NCI-H2196 (cell line): Measurements from ENCODE around the gene TBC1D19.
A peak's percentile ranks its signal among the peaks of the same experiment; 100 is the strongest.
"Not testable (repeated sequence)": the region's sequence is repeated elsewhere in the genome, so short reads cannot be mapped to it uniquely, and the experiment has no call there.

Experiments
- DNase-seq: peaks from one replicate; lab custom pipeline; 2025; ENCODE audit not compliant: unreplicated experiment; lab: John Stamatoyannopoulos, UW

TBC1D19 gene, protein sequence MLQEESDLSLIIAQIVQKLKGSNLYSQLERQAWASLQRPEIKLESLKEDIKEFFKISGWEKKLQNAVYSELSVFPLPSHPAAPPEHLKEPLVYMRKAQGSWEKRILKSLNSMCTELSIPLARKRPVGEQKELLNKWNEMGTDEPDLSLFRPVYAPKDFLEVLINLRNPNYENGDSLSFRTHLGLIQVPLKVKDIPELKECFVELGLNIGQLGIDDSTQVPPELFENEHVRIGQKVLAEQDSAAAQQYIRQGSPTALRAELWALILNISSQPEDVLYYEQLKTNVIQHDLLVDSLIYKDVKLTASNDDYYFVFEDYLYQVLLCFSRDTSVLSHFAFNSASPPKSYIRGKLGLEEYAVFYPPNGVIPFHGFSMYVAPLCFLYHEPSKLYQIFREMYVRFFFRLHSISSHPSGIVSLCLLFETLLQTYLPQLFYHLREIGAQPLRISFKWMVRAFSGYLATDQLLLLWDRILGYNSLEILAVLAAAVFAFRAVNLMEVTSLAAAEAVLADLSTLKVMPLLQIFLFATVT

DNA sequence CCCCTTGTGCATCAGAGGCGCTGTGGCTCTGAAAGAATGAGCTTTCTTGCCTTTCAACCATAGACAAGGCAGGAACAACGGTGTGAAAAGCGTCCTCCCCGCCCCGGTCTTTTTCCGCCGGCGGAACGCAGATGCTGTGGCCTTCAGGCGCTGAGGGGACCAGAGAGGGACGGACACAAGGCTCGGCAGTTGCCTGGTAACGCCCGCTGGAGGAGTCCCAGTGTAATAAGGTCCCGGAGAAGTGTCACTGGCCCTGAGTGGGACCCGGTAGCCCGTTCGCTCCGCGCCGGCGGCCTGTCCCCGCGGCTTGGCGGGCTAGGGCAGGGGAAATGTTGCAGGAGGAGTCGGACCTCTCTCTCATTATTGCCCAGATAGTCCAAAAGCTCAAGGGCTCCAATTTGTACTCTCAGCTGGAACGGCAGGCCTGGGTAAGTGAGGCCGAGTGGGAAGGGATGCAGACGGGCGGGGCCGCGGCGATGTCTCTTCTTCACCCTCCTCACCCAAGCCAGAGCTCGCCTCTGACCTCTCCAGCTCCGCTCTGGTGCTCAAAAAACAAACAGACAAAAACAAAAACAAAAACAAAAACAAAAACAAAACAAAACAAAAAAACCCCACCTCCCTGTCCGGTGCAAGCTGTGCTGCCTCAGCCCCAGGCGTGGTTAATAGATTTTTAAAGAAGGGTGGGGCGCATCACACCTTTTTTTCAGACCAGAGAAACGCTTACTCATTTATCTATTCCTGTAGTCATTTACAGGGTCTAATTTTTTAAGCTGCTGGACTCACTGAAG is at the start of gene TBC1D19:
TSS of gene TBC1D19 (plus strand) at position 220 of the 788 bp plus-strand sequence. CDS start at position 330, 110 bp downstream.
- peak; percentile 88 for DNase-seq

DNA sequence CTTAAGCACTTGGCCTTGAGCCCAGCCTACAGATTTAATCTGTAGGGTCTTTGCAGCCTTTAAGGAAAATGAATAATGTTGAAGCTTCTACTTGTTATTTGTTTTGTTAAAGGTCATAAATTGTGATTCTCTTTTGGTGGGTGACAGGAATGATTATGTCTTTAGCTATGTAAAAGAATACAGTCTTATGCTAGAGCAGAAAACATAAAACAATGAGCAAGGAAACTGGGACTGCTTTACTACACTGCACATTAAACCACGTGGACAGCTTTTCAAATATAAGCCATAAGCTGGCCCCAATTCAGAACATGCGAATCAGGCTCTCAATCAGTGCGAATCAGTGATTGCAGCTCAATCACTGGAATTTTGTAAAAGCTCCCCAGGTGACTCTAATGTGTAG is 40.9 kb upstream of the TBC1D19 start:
- no peak for DNase-seq

DNA sequence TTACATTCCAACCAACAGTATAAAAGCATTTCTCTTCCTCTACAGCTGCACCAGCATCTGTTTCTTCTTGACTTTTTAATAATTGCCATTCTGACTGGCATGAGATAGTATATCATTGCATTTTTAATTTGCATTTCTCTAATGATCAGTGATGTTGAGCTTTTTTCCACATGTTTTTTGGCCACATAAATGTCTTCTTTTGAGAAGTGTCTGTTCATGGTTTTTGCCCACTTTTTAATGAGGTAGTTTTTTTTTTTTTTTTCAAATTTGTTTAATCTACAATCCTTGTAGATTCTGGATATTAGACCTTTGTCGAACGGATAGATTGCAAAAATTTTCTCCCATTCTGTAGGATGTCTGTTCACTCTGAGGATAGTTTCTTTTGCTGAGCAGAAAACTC is 39.5 kb upstream of the TBC1D19 start:
- DNase-seq, result no peak

DNA sequence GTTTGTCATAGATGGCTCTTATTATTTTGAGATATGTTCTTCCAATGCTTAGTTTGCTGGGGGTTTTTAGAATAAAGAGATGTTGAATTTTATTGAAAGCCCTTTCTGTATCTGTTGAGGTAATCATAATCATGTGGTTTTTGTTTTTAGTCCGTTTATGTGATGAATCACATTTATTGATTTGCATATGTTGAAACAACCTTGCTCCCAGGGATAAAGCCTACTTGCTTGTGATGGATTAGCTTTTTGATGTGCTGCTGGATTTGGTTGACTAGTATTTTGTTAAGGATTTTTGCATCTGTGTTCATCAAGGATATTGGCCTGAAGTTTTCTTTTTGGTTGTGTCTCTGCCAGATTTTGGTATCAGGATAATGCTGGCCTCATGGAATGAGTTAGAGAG is 35.5 kb upstream of the TBC1D19 start:
- DNase-seq, result not testable (repeated sequence)

DNA sequence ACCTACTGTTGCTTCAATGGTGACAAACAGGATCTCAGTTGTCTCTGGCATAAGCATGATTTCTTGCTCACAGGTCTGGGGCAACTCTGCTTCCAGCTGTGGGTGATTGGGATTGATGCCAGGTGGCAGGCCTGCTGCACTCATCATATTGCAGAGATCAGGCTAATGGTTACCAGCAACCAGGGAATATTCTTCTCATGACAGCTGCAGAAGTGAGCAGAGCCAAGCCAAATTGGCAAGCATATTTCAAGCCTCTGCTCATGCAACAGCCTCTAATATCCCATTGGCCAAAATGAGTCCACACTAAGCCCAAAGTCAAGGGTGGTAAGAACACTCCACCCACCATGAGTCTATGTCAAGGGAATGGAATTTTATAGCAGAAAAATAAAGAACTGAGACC is 26.7 kb upstream of the TBC1D19 start:
- peak; percentile 35 for DNase-seq

DNA sequence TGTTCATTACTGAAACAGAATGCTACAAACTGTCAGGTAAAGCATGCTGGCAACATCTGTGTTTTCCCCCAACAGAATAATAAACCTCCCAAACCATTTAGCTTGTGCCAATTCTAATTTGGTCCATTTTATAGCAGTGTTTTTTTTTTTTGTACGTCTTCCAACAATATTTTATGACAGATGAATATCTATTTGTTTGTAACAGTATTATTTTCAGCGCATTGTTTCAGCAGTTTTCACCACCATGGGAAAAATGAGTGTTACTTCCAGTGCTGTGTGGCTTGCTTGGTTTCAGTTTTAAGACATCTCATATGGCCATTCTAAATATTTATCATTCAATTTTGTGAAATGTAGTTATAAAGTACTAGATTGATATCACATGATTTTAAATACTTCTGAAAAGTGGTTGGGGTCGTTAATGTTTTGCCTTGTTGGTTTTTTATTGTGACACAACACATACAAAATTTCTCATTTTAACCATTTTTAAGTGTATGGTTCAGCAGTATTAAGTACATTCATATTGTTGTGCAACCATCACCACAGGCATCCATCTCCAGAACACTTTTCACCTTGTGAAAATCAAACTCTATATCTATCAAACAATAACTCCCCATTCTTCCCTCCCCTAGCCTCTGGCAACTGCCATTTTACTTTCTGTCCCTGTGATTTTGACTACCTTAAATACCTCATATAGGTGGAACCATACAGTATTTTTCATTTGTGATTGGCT is 25.6 kb upstream of the TBC1D19 start:
- no peak for DNase-seq

DNA sequence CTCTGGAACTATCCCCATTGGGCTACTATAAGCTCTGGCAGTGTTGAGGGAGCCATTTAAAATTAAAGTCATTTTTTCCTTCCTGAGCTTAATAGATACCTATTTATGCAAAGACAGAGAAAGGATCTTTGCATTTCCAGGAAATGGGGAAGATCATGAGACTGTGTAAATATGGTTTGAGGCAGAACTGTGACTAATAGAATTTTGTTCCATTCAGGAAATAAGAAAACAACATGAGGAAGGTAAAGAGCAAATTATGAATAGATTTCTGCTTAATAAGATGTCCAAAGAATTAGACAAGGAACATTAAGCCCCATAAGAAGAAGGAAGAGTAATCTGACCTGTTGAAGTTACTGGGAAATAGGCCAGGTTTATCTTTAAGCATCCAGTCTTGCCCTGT is 17.8 kb upstream of the TBC1D19 start:
- DNase-seq, result no peak

DNA sequence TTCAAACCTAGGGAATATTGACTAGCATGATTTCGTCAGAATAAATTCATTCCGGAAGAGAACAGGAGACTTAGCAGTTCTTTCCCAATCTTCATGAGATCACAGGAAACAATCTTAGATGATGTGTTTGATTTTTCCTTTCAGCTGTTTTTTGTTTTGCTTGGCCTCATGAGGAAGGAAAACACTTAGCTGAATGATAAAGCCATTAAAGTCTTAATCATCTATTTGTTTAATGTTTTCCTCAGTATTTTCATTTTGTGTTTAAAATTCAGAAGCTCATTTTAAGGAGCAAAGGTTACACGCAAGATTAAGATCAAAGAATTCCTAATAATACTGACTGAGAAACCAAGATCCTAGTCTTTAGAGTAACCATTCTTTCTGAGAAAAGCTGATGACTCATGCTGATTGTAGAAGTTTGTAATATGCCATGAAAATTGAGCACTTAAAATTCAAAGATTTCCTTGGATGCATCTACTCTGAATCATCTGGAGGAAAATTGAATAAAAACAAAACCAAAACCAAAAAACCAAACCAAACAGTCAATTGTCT is 15.4 kb upstream of the TBC1D19 start:
- DNase-seq, result no peak

- DNase-seq, result no peak
These were observed 13.3 kb upstream of the TBC1D19 start for GRCh38 chr4:26570596-26570995.

GRCh38 chr4:26573389-26573794 is 10.5 kb upstream of the TBC1D19 start:
- peak; percentile 24 for DNase-seq

DNA sequence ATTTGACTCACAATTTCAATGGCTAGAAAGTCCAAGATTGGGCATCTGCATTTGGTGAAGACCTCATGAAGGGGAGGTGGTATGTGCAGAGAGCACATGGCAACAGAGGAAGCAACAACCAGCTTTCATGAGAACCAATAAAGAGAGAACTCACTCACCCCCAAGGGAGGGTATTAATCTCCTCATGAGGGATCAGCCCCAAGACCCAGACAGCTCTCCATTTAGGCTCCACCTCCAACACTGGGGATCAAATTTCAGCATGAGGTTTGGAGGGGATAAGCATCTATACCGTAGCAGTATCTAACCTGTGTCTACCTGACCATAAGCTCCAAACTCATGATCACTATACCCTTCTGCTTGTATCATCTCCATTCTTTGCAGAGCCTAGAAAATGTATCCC is 9.3 kb upstream of the TBC1D19 start:
- DNase-seq, result no peak

GRCh38 chr4:26576231-26576739 is 7.6 kb upstream of the TBC1D19 start:
- no peak for DNase-seq

DNA sequence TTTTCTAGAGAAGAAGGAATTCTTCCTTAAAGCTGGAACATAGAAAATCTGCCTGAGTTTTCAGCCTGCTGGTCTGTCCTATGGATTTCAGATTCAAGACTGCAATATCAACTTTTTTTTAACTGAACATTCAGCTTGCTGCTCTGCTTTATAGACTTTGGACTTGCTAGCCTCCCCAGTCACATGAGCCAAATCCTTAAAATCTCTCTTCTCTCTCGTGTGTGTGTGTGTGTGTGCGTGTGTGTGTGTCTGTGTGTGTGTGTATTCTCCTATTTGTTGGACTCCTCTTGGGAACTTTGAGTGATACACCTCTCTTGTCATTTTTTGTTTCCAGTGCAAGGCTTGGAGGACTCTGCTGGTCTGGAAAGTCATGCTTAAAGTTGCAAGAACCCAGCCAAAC is 6.8 kb upstream of the TBC1D19 start:
- DNase-seq, result no peak

DNA sequence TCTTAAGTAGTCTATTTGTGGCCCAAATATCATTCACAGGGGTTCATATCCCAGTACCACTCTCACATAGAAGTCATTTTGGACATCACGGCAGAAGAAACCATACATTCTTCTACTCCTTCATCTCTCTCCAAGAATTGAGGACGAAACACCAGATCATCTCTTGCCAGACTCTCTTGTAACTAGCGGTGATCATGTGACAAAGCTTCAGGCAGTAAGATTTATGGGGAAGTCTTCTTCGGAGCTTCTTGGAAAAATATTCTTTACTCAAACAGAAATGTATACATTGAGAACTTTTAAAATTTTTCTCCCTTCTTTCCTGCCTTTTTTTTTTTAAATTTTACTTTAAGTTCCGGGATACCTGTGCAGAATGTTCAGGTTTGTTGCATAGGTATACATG is 4.7 kb upstream of the TBC1D19 start:
- DNase-seq, result no peak

DNA sequence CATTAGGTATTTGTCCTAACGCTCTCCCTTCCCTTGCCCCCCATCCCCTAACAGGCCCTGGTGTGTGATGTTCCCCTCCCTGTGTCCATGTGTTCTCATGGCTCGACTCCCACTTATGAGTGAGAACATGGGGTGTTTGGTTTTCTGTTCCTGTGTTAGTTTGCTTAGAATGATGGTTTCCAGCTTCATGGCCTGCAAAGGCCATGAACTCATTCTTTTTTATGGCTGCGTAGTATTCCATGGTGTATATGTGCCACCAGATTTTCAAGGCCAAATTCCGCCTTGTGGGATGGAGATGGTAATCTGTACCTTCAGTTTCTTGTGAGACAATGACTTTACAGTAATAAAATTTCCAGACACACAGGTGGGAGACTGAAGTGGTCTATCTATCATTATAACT is 2.5 kb upstream of the TBC1D19 start:
- not testable (repeated sequence) for DNase-seq

- DNase-seq, result no peak
These were observed 383 bp upstream of the TBC1D19 start for GRCh38 chr4:26583538-26583864.

- DNase-seq, result no peak
These were observed 841 bp downstream of the TBC1D19 start for GRCh38 chr4:26584725-26585124.

DNA sequence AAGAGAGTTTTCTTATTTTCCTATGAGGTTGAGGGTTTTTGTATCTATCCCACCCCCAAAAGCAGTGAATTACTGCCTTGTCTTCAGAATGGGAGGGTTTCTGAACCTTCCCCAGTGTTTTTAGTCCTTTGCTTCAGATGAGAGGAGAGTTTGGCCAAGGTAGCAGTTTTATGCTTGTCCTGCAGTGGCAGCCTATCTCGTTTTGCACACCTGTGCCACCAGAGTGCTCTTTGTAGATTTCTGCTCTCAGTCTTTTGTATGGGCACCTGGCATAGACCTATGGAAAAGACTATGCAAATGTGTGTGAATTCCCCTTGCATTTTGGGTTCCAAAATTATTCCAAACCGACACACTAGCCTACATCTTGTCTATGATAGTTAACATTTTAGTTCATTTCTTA is 5.8 kb downstream of the TBC1D19 start:
- DNase-seq, result no peak

DNA sequence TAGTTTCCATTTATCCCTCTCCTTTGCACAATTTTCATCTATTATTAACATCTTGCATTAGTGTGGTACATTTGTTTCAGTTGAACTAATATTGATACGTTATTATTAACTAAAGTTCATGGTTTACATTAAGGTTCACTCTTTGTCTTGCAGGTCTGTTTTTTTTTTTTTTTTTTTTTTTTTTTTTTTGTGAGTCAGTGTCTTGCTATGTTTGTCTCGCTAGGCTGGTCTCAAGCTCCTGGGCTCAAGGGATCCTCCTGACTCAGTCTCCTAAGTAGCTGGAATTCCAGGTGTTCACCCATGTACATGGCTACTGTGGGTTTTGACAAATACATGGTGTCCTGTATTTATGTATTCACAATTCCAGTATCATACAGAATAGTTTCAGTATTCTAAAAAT is 6.8 kb downstream of the TBC1D19 start:
- no peak for DNase-seq

DNA sequence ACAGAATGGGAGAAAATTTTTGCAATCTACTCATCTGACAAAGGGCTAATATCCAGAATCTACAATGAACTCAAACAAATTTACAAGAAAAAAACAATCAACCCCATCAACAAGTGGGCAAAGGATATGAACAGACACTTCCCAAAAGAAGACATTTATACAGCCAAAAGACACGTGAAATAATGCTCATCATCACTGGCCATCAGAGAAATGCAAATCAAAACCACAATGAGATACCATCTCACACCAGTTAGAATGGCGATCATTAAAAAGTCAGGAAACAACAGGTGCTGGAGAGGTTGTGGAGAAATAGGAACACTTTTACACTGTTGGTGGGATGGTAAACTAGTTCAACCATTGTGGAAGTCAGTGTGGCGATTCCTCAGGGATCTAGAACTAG is 9.7 kb downstream of the TBC1D19 start:
- not testable (repeated sequence) for DNase-seq

DNA sequence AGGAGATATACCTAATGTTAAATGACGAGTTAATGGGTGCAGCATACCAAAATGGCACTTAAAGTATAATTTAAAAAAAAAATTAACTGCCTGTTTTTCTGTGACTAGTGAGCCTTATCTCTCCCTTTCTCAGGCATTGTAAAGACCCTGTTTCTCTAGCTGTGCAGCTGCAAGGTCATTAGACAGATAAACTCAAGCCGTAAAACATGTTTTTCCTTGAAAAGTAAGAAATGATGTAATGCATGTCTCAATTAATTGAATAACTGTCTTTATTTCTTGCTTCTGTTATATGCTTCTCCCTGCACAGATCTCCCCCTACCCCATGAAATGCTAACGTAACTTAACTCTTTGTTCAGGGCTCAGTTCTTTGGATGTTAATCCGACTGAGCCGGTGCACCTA is 10.5 kb downstream of the TBC1D19 start:
- no peak for DNase-seq
